H1 (cell line): ENCODE measurements around the gene PEX3. TPM values are rescaled to one million over a fixed set of nuclear protein-coding genes. Genes with fewer than 3 reads are reported as not detected.

ENCODE experiments used
- CTCF ChIA-PET: fragments of 300-600 bp; sonication (Branson Sonifier 250); formaldehyde crosslinking; loops from one replicate; lab custom pipeline; 2021; ENCODE audit not compliant: partially characterized antibody; lab: Charles Lee
- POLR2A ChIA-PET: fragments of 300-600 bp; sonication (Branson Sonifier 250); formaldehyde crosslinking; loops from one replicate; lab custom pipeline; 2021; ENCODE audit warnings: inconsistent platforms; ENCODE audit not compliant: partially characterized antibody; lab: Charles Lee
- DNase-seq, 2 experiments: peaks; one replicate each; pipeline versions ENCODE4 v3.0.0 to v3.0.0-alpha.2; 2010 to 2022; ENCODE audit warnings: low spot score in 2 of 2, low read depth in 1 of 2, mixed read lengths in 1 of 2
- FAIRE-seq: peaks from 2 replicates; lab custom pipeline; 2011; peaks lifted over from hg19 to GRCh38; lab: Jason Lieb, UNC
- H2AFZ ChIP-seq: 2 replicates; pipeline ENCODE4 v1.8.1; 2012; ENCODE audit warnings: low read length, inconsistent platforms
- H2AK5ac ChIP-seq: 2 replicates; pipeline ENCODE4 v1.6.1; 2013; ENCODE audit warnings: low read depth, low read length
- H2BK120ac ChIP-seq: replicated peaks from 2 replicates; pipeline ENCODE3; 2013; ENCODE audit warnings: low read depth, low read length, inconsistent platforms
- H2BK12ac ChIP-seq: 2 replicates; pipeline ENCODE4 v1.6.1; 2013; ENCODE audit warnings: low read depth, low read length
- H2BK15ac ChIP-seq: 2 replicates; pipeline ENCODE4 v1.6.1; 2013; ENCODE audit warnings: low read length
- H2BK20ac ChIP-seq: 2 replicates; pipeline ENCODE4 v1.6.1; 2013; ENCODE audit warnings: low read length
- H2BK5ac ChIP-seq: 2 replicates; pipeline ENCODE4 v1.6.1; 2013; ENCODE audit warnings: low read depth, low read length
- H3K14ac ChIP-seq: 2 replicates; pipeline ENCODE4 v1.6.1; 2013; ENCODE audit warnings: inconsistent platforms; ENCODE audit not compliant: insufficient read length
- H3K18ac ChIP-seq: 2 replicates; pipeline ENCODE4 v1.6.1; 2013; ENCODE audit warnings: low read length; ENCODE audit errors: extremely low read depth
- H3K23ac ChIP-seq: 2 replicates; pipeline ENCODE4 v1.6.1; 2013; ENCODE audit warnings: inconsistent platforms; ENCODE audit not compliant: insufficient read length
- H3K23me2 ChIP-seq: 2 replicates; pipeline ENCODE4 v1.6.1; 2013; ENCODE audit warnings: low read depth, low read length
- H3K27ac ChIP-seq: 2 replicates; pipeline ENCODE4 v1.6.1; 2011; ENCODE audit warnings: low read depth, low read length, inconsistent platforms
- H3K27me3 ChIP-seq, 4 experiments: replicated peaks in 1 of 4; 1 replicate in 1 of 4; 2 replicates in 3 of 4; pipeline versions ENCODE4 v1.6.1 to v1.8.1; 2011 to 2013; ENCODE audit warnings: low read length in 3 of 4, mild to moderate bottlenecking in 3 of 4, inconsistent platforms in 2 of 4, mixed read lengths in 2 of 4, moderate library complexity in 1 of 4; ENCODE audit not compliant: control insufficient read depth in 3 of 4, insufficient read depth in 3 of 4; ENCODE audit errors: extremely low read depth in 1 of 4
- H3K36me3 ChIP-seq, 4 experiments: 2 replicates each; pipeline versions ENCODE4 v1.6.1 to v1.8.1; 2011 to 2013; ENCODE audit warnings: mild to moderate bottlenecking in 4 of 4, low read length in 3 of 4, moderate library complexity in 2 of 4, control low read depth in 1 of 4, inconsistent platforms in 1 of 4; ENCODE audit not compliant: insufficient read depth in 4 of 4, control insufficient read depth in 2 of 4
- H3K4ac ChIP-seq: replicated peaks from 2 replicates; pipeline ENCODE3; 2013; ENCODE audit warnings: low read length, low read depth, mixed read lengths, inconsistent platforms; ENCODE audit not compliant: insufficient read length
- H3K4me1 ChIP-seq, 4 experiments: replicated peaks in 1 of 4; 1 replicate in 1 of 4; 2 replicates in 3 of 4; pipeline versions ENCODE4 v1.6.1 to v1.8.1; 2011 to 2013; ENCODE audit warnings: low read length in 3 of 4, inconsistent platforms in 2 of 4, mixed read lengths in 1 of 4; ENCODE audit not compliant: insufficient read depth in 4 of 4, control insufficient read depth in 3 of 4
- H3K4me2 ChIP-seq, 2 experiments: 2 replicates each; pipeline versions ENCODE4 v1.6.1 to v1.8.1; 2011 to 2013; ENCODE audit warnings: low read depth in 2 of 2, low read length in 2 of 2, control low read depth in 1 of 2, inconsistent platforms in 1 of 2, mild to moderate bottlenecking in 1 of 2; ENCODE audit not compliant: insufficient read depth in 1 of 2
- H3K4me3 ChIP-seq, 4 experiments: fragments of 200-600, 300-600 bp in 1 of 4; sonication (generic), shearing (Covaris generic), sonication (Bioruptor Twin) in 1 of 4; 2 replicates each; pipeline versions ENCODE4 v1.5.1 to v1.8.1; 2011 to 2016; ENCODE audit warnings: low read length in 4 of 4, low read depth in 3 of 4, control low read depth in 2 of 4, inconsistent platforms in 2 of 4, mild to moderate bottlenecking in 2 of 4, mixed read lengths in 1 of 4, moderate library complexity in 1 of 4; ENCODE audit not compliant: insufficient read depth in 2 of 4; ENCODE audit errors: extremely low read depth in 1 of 4
- H3K56ac ChIP-seq: replicated peaks from 2 replicates; pipeline ENCODE3; 2013; ENCODE audit warnings: low read depth, mild to moderate bottlenecking, mixed read lengths, low read length, inconsistent platforms; ENCODE audit not compliant: insufficient read length
- H3K79me1 ChIP-seq: 2 replicates; pipeline ENCODE4 v1.6.1; 2013; ENCODE audit warnings: low read depth, low read length, control low read depth
- H3K79me2 ChIP-seq, 2 experiments: 2 replicates each; pipeline versions ENCODE4 v1.6.1 to v1.8.1; 2012 to 2013; ENCODE audit warnings: low read length in 2 of 2, mild to moderate bottlenecking in 2 of 2, inconsistent platforms in 1 of 2; ENCODE audit not compliant: insufficient read depth in 2 of 2, control insufficient read depth in 1 of 2
- H3K9ac ChIP-seq, 4 experiments: replicated peaks in 1 of 4; 1 replicate in 1 of 4; 2 replicates in 3 of 4; pipeline versions ENCODE4 v1.6.1 to v1.8.1; 2011 to 2013; ENCODE audit warnings: low read depth in 3 of 4, low read length in 3 of 4, control low read depth in 2 of 4, mild to moderate bottlenecking in 2 of 4, moderate library complexity in 2 of 4, inconsistent platforms in 1 of 4; ENCODE audit errors: extremely low read depth in 1 of 4
- H3K9me3 ChIP-seq, 2 experiments: 2 replicates each; pipeline versions ENCODE4 v1.6.1 to v1.8.1; 2012 to 2013; ENCODE audit warnings: mild to moderate bottlenecking in 2 of 2, moderate library complexity in 2 of 2, control low read depth in 1 of 2, inconsistent platforms in 1 of 2, low read depth in 1 of 2, low read length in 1 of 2, mixed read lengths in 1 of 2; ENCODE audit not compliant: insufficient read depth in 2 of 2
- H4K20me1 ChIP-seq, 2 experiments: replicated peaks in 1 of 2; 2 replicates each; pipeline versions ENCODE3 to v1.8.1; 2011 to 2013; ENCODE audit warnings: inconsistent platforms in 2 of 2, low read length in 2 of 2, mild to moderate bottlenecking in 1 of 2; ENCODE audit not compliant: insufficient read depth in 2 of 2, control insufficient read depth in 1 of 2
- H4K5ac ChIP-seq: 2 replicates; pipeline ENCODE4 v1.6.1; 2013; ENCODE audit warnings: low read length, low read depth, mixed read lengths, inconsistent platforms; ENCODE audit not compliant: insufficient read length
- H4K8ac ChIP-seq: 2 replicates; pipeline ENCODE4 v1.8.0; 2013; ENCODE audit warnings: mild to moderate bottlenecking, moderate library complexity, low read length, inconsistent platforms; ENCODE audit not compliant: insufficient read depth; ENCODE audit errors: extremely low read depth
- H4K91ac ChIP-seq: replicated peaks from 2 replicates; pipeline ENCODE3; 2013; ENCODE audit warnings: low read length, mixed read lengths, inconsistent platforms; ENCODE audit not compliant: insufficient read length
- BCL11A ChIP-seq, 2 experiments: IDR thresholded peaks; one replicate each; pipeline ENCODE4 v1.6.1; 2011; ENCODE audit warnings: low read depth in 2 of 2, low read length in 2 of 2, mild to moderate bottlenecking in 2 of 2
- CHD2 ChIP-seq: IDR thresholded peaks from 2 replicates; pipeline ENCODE4 v1.6.1; 2012; ENCODE audit warnings: low read length, improper control_type of control experiment
- CTBP2 ChIP-seq: IDR thresholded peaks from 2 replicates; pipeline ENCODE4 v1.7.0; 2011; ENCODE audit warnings: borderline replicate concordance, mild to moderate bottlenecking, moderate library complexity, mixed read lengths, low read length; ENCODE audit not compliant: insufficient read depth, insufficient read length
- MAFK ChIP-seq: IDR thresholded peaks from 2 replicates; pipeline ENCODE4 v1.6.1; 2012; ENCODE audit warnings: low read depth, mild to moderate bottlenecking, improper control_type of control experiment, low read length
- NANOG ChIP-seq: IDR thresholded peaks from 2 replicates; pipeline ENCODE4 v1.6.1; 2011; ENCODE audit warnings: low read length, low read depth, mild to moderate bottlenecking, inconsistent platforms; ENCODE audit not compliant: insufficient read depth, poor library complexity, severe bottlenecking
- RXRA ChIP-seq: IDR thresholded peaks from 2 replicates; pipeline ENCODE4 v1.6.1; 2011; ENCODE audit warnings: low read depth, mild to moderate bottlenecking, low read length, moderate library complexity; ENCODE audit not compliant: insufficient read depth
- SP2 ChIP-seq: IDR thresholded peaks from 2 replicates; pipeline ENCODE4 v1.6.1; 2012; ENCODE audit warnings: mild to moderate bottlenecking, low read length, inconsistent platforms
- WGBS, 2 experiments: shearing (Covaris generic) in 1 of 2; methylation state at CpG; one replicate each; pipeline versions ENCODE4 v1.1.6 to v1.1.7; 2013 to 2015; ENCODE audit warnings: low lambda C conversion rate in 2 of 2, mixed read lengths in 2 of 2, inconsistent platforms in 1 of 2, low coverage in 1 of 2, missing lambda C conversion rate in 1 of 2; ENCODE audit not compliant: insufficient replicate concordance in 2 of 2, insufficient coverage in 1 of 2, insufficient read length in 1 of 2; ENCODE audit errors: extremely low coverage in 1 of 2, missing lambda C conversion rate in 1 of 2; 5-methylcytosine and 5-hydroxymethylcytosine counted together
- polyA plus RNA-seq, 7 experiments: library from polyadenylated mRNA; depleted of rRNA in 3 of 7; stranded (reverse) in 5 of 7; unstranded in 2 of 7; fragments of >200 nt in 5 of 7; fragments of 200-250 nt in 2 of 7; gene quantifications; 1 replicate in 5 of 7; 2 replicates in 1 of 7; 4 replicates in 1 of 7; pipeline versions ENCODE4 v1.2.1 to v1.2.3, GENCODE V29; 2011 to 2013; ENCODE audit warnings: missing spikeins in 2 of 7, mixed read lengths in 2 of 7
- total RNA-seq: library from RNA; stranded (reverse); fragmentation: NEBNext Ultra II Directional; extraction: Animal tissue kit (Norgen Biotek cat#: 25700); gene quantifications from 2 replicates; pipeline ENCODE4 v1.2.1, GENCODE V29; 2021
- TF ChIP-seq, protein P1 (sequence below): IDR thresholded peaks from 2 replicates; pipeline ENCODE4 v1.6.1; 2011; ENCODE audit warnings: low read length, improper control_type of control experiment

PEX3 gene
- total and polyA plus RNA-seq, 2 of the 8 experiments (the other 6 are each of a cell fraction or from before 2014, with no cell fraction given), result 8.0 to 16.8 TPM

DNA sequence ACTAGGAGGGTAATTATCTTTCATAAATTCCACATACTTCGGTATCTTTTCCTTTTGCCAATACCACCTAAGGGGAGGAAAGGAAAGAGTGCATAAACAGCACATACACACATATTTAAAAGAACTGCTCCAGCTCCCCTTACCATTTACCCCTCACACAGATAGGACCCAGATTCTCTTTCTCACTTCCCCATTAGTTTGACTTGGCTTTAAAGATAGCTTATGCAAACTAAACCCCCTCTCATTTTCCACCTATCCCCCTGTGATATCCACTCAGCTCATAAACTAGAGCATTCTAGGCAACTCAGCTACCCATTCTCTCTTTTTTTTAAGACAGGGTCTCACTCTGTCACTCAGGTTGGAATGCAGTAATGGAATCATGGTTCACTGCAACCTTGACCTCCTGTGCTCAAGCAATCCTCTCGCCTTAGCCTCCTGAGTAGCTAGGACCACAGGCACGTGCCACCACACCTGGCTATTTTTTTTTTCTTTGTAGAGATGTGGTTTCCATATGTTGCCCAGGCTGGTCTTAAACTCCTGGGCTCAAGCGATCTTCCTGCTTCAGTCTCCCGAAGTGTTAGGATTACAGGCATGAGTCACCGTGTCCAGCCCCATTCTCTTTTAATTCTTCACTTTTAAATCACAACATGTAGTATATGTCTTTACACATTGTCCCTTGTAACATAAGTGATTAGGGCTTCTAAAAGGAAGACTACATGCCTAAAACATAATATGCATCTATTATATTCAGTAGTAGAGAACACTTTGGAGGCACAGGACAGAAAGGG lies 56.9 kb downstream of the PEX3 start:
- H3K14ac ChIP-seq, result no peak overlapping the region
- H4K5ac ChIP-seq, result no peak overlapping the region
- H2BK12ac ChIP-seq, result no peak overlapping the region
- no peak overlapping the region for H3K56ac ChIP-seq
- H3K79me1 ChIP-seq, result no peaks in the 10 kb centered on the region; the same call in 1 of the 2 replicates
- H3K79me2 ChIP-seq, result peaks cover 0 to 19% of the 10 kb centered on the region in 2 experiments; a peak in 2 of 4 replicates
- H3K9ac ChIP-seq, result no peak overlapping the region
- no peak overlapping the region for H3K4me2 ChIP-seq
- WGBS, 2 experiments, result 96% methylated on average over 6 of the region's 6 CpGs; no CpG with 5 or more reads in 1 of the 2 experiments
- no peak overlapping the region for H4K8ac ChIP-seq
- H2AFZ ChIP-seq, result no peak overlapping the region
- peaks cover 8% of the 10 kb centered on the region for H3K23me2 ChIP-seq
- no peak overlapping the region for H3K27ac ChIP-seq
- FAIRE-seq, result no peak
- no peaks in the 10 kb centered on the region for H3K9me3 ChIP-seq
- H2BK15ac ChIP-seq, result no peak overlapping the region
- H2BK5ac ChIP-seq, result no peak overlapping the region
- H3K4me1 ChIP-seq, result peaks cover 2 to 9% (median 5%) of the 10 kb centered on the region in 4 experiments
- no peak overlapping the region for H3K18ac ChIP-seq
- H2BK20ac ChIP-seq, result no peak overlapping the region
- ChIA-PET POLR2A (interaction anchor here (0.8 kb wide), 1 partner anchor 50 kb away, joined by 3 read pairs; no protein-coding TSS in a partner anchor), CTCF (interaction anchor here (0.6 kb wide), 1 partner anchor 495 kb away, joined by 3 read pairs; no protein-coding TSS in a partner anchor)
- peaks cover 0 to 32% (median 14%) of the 10 kb centered on the region in 4 experiments; a peak in 4 of 8 replicates for H3K36me3 ChIP-seq
- no peak for DNase-seq
- H3K27me3 ChIP-seq, result no peaks in the 10 kb centered on the region
- no peak overlapping the region for H2AK5ac ChIP-seq
- H3K23ac ChIP-seq, result no peak overlapping the region
- H4K91ac ChIP-seq, result no peak overlapping the region
- H3K4ac ChIP-seq, result no peak overlapping the region
- no peak overlapping the region for H3K4me3 ChIP-seq
- H2BK120ac ChIP-seq, result no peak overlapping the region
- no peak for TF ChIP-seq CHD2
- TF ChIP-seq NANOG, result no peak
- TF ChIP-seq, protein P1, sequence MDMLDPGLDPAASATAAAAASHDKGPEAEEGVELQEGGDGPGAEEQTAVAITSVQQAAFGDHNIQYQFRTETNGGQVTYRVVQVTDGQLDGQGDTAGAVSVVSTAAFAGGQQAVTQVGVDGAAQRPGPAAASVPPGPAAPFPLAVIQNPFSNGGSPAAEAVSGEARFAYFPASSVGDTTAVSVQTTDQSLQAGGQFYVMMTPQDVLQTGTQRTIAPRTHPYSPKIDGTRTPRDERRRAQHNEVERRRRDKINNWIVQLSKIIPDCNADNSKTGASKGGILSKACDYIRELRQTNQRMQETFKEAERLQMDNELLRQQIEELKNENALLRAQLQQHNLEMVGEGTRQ, result no peak
- TF ChIP-seq BCL11A (IDR thresholded peaks at IDR 0.05; ENCODE audit: low read depth in 2 of 2, low read length in 2 of 2), result no peak
- TF ChIP-seq CTBP2, result no peak
- no peak for TF ChIP-seq SP2
- no peak for TF ChIP-seq RXRA
- no peak for TF ChIP-seq MAFK
- H4K20me1 ChIP-seq, result peaks cover 0 to 2% of the 10 kb centered on the region in 2 experiments
